Lower leg skin (tissue), 3 donors: Measurements from ENCODE around the gene XG.

Source experiments
- CTCF ChIP-seq, 3 donors: fragments of 450-650 bp; IDR thresholded peaks; one replicate each; pipeline ENCODE4 v1.5.1; 2016; ENCODE audit warnings: antibody characterized with exemption in 3 of 3, mild to moderate bottlenecking in 3 of 3, moderate library complexity in 2 of 3
- POLR2A ChIP-seq, 2 donors: fragments of 450-650 bp; IDR thresholded peaks; one replicate each; pipeline ENCODE4 v1.6.1; 2016 to 2017; ENCODE audit warnings: antibody characterized with exemption in 2 of 2, mild to moderate bottlenecking in 1 of 2, moderate library complexity in 1 of 2

- TF ChIP-seq CTCF (IDR thresholded peaks at IDR 0.05) (no peak), POLR2A (IDR thresholded peaks at IDR 0.05) (no peak)
Observed at GRCh38 chrX:2711441-2711840, 40.4 kb upstream of the XG start.
